NCI-H524 treated with DMSO at 0.1 percent for 48 hours (cell line): ENCODE measurements around the gene COPB2.
"Not testable (repeated sequence)": the region's sequence is repeated elsewhere in the genome, so short reads cannot be mapped to it uniquely, and the experiment has no call there.

Source experiments
- DNase-seq: peaks from one replicate; lab custom pipeline; 2025; lab: John Stamatoyannopoulos, UW

The COPB2 gene

GRCh38 chr3:139389552-139390368, at the start of gene COPB2:
COPB2 (minus strand) TSS chr3:139389647; CDS start chr3:139389550, 97 bp downstream.
- peak; percentile 98 for DNase-seq

DNA sequence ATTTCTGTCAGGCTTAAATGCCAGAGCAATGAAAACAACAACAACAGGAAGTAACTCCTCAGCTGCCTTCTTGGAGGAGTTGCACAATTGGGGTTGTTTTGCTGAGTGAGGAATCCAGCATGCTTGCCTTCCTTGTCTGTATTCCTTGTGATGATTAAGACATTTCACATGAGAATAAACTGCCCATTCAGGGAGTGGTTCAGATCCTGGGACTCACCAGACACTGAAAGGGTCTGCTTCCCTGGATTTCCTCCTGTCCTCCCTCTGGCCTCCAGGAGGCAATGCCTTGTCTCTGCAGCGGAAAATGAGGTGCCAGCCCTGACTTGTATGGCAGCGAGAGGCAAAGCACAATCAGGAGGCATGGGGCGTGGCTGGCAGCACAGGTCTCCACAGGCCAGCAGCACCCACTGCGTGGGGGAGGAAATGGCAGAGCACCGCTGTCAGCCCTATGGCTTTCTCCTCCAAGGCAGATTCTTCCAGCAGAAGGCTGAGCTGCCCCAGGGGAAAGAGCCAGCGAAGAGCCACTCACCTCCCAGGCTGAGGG, 45.4 kb upstream of the COPB2 start:
- no peak for DNase-seq

DNA sequence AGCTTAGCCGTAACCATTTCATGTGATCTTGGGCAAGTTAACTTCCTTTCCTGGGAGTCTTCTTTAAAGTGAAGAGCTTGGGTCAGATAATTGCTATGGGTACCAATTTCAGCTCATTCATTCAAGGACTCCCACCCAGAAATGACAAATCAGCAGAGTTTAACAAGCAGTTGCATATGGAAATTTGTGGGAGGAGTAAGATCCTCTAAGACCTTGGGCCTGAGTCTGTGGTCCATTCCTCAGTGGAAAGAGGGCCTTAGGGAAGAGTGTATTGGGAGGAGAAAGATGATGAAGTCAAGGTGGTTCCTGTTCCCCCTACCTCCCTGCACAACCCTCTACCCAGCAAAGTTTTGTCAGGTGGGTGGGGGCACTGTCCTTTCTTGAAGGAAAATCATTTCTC, 44.8 kb upstream of the COPB2 start:
- no peak for DNase-seq

- DNase-seq: no peak
These were observed 43.6 kb upstream of the COPB2 start for GRCh38 chr3:139433089-139433488.

GRCh38 chr3:139430493-139430892, 41.0 kb upstream of the COPB2 start:
- DNase-seq: no peak

DNA sequence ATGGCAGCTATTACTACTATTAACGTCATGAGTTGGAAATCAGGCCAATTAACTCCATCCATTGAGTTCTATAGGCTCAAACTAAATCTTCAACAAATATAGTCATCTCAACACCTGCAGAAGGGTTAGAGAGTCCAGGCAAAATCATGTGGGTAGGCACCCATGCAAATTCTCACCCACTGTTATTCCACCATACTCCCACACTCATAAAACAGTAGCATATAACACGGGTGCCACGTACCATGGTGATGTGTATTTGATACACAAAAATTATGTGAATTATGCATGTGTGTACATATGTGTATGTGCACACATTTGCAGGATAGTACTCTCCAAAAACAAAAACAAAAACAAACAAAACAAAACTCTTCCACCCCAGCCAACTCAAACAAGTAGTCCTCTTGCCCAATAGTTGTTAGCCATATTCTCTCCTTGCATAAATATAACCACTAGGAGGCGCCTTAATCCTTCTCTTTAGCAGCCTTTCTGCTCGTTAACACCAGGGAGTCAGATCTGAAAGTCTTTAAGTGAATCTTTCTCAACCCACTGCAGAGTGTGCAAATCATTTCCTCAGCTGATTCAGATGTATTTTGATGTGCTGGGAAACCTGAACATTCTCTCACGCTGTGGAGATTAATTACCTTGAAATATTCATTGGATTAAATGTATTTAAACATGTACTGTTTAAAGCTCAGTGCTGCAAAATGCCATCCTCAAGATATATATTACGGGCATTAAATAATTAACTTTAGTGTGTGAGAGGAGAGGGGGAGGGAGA, 38.0 kb upstream of the COPB2 start:
- peak; percentile 84 for DNase-seq

DNA sequence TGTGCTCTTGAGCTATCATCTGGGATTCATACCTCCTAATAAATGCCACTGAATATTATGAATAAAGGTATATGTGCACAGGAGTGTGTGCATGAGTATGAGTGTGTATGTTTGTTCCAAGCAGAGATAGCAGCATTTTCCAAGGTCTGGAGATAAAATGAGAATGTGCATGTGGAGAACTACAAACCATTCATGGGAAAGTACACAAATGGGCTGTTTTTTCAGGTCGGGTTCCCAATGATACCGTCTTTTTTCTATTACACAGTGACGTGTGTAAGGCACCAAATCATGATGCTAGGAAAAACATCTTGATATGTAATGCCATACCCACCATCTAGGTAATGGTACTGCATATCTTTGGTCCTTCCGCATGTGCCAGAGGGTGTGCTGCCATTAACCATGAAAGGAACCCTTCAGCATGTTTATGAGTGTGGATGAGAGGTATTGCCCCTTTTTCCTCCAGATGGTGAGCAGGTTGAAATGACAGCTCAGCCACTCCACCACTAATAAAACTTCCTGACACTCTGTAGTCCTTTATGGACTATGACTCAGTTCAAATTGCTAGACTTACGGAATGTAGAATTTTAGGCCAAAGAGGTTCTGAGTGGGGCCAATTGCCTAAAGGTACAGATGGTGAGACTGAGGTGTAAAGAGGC, 36.4 kb upstream of the COPB2 start:
- peak; percentile 52 for DNase-seq

GRCh38 chr3:139423232-139423631, 33.8 kb upstream of the COPB2 start:
- no peak for DNase-seq

DNA sequence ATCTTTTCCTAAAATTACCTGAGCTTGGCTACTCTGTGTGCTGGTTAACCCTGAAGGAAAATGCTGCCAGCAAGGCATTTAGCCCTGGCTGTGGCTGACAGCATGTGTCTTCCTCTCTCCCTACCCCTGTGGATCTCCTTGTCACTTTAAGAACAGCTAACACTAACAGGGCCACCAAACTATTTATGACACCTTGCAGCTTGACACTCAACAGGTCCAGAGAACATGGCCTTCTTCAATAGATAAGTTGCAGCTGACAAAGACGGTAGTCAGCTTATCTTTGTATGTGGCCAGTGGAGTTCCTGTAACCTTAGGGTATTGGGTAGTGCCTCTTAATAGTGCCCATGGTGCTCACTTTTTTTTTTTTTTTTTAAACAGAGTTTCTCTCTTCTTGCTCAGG, 32.0 kb upstream of the COPB2 start:
- DNase-seq: no peak

- DNase-seq: no peak
These were observed 31.6 kb upstream of the COPB2 start for GRCh38 chr3:139421040-139421439.

- DNase-seq: no peak
These were observed 28.7 kb upstream of the COPB2 start for GRCh38 chr3:139418144-139418543.

GRCh38 chr3:139416275-139416674, 26.8 kb upstream of the COPB2 start:
- DNase-seq: no peak

- DNase-seq: no peak
These were observed 25.3 kb upstream of the COPB2 start for GRCh38 chr3:139414608-139415224.

- DNase-seq: not testable (repeated sequence)
These were observed 23.4 kb upstream of the COPB2 start for GRCh38 chr3:139412891-139413290.

GRCh38 chr3:139401155-139401554, 11.7 kb upstream of the COPB2 start:
- not testable (repeated sequence) for DNase-seq

DNA sequence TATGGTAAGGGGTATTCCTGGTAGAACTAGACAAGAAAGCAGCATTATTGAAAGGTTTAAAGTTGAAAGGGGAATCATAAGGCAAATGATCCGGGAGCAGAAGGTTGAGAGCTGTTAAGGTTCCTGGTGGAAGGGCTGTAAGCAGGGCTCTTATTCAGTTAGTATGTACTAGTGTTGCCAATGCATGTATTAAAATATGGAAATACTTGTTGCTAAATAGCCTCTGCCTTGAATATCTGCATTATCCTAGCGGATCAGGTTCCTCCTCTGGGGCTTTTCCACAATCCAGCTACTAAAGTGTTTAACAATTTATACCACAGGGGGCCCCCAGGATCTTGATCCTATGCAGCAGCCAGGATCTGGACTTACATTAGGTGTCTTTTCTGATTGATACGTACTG, 7.3 kb upstream of the COPB2 start:
- no peak for DNase-seq

DNA sequence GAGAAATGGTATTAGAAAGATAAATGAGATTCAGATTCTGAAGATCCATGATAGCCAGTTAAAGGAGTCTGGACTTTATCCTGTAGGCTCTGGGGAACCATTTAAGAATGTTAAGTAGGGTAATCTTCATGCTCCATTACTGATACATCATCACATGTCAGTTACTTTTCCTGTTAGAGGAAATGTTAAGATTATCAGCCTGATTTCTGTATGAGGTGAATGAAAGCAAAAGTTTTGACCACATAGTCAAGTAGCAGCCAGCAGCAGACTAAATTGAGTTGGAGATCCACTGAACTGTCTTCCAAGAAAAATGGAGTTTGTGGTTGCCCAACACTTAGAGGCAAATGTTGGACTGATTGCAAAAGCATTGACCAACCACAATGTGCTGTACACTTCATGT, 4.7 kb upstream of the COPB2 start:
- DNase-seq: no peak

- DNase-seq: no peak
These were observed 461 bp downstream of the COPB2 start for GRCh38 chr3:139388821-139389551.

DNA sequence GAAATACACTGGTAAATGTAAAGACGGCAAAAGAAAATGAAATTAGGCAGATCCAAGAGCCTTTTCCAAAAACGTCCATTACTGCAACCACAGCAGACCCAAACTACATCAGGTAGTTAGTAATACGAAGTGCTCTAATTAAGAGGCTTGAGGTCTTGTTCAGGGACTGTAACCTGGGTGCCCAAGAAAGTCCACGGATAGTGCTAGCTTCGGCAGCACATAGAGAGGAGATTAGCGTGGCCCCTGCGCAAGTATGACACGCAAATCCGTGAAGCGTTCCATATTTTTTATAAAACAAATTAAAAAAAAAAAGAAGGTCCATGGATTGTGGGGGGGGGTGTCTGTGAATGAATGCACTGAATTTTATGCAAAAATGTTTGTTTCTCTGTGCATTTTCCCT, 1.4 kb downstream of the COPB2 start:
- no peak for DNase-seq

- not testable (repeated sequence) for DNase-seq
These were observed 7.2 kb downstream of the COPB2 start for GRCh38 chr3:139382291-139382690.

- DNase-seq: no peak
These were observed 8.9 kb downstream of the COPB2 start for GRCh38 chr3:139380575-139380974.
